SH-SY5Y (cell line): Measurements from ENCODE around the gene ZPR1.

Experiments
- GATA2 ChIP-seq: IDR thresholded peaks from 2 replicates; pipeline ENCODE4 v1.6.1; 2011; ENCODE audit warnings: mild to moderate bottlenecking, low read depth, low read length
- GATA3 ChIP-seq: IDR thresholded peaks from 2 replicates; pipeline ENCODE4 v1.6.1; 2011; ENCODE audit warnings: low read depth, mild to moderate bottlenecking, low read length, moderate library complexity

DNA sequence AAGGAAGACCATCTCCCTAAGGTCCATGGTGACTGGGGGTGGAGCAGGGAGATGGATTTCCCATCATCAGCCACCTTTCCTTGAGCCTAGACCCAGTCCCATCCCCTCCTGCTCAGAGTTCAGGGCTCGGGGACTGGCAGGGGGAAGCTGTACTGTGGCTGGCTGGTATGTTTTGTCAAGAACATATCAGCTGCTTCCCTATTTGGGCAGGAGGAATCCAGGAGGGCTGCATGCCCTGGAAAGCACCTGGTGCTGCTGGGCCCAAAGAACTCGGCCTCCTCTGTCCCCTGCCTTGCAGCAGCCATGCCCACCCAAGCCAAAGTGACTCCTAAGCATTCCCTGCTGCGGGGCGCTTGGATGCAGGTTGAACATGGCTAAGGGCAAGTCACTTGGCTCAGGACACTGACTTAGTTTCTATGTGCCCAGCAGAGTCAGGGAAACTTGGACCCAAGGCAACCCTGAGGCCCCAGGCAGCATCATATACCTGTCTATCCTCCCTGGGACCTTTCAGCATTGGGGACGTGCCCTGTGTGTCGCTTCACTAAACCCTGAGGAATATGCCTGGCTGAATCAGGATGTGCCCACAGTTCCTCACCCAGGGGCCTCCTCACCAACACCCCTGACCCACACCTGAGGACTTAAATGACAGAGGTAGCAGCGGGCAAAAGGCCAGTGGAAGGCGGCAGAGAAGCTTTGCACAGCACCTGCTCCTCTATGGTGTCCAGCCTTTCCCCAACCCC lies 58.2 kb downstream of the ZPR1 start:
- TF ChIP-seq GATA3 = no peak
- TF ChIP-seq GATA2 = no peak
